Osteoblast (primary cell): ENCODE data around the gene VWCE. TPM values are rescaled to one million over a fixed set of nuclear protein-coding genes. Genes with fewer than 3 reads are reported as not detected.

Experiments used
- DNase-seq: peaks from one replicate; pipeline ENCODE4 v3.0.0; 2011; ENCODE audit warnings: low spot score, mixed read lengths; ENCODE audit not compliant: insufficient read length; ENCODE audit errors: missing footprints
- H2AFZ ChIP-seq: 2 replicates; pipeline ENCODE4 v1.6.0; 2011; ENCODE audit warnings: mild to moderate bottlenecking, low read length
- H3K27ac ChIP-seq: 2 replicates; pipeline ENCODE4 v1.5.1; 2011; ENCODE audit warnings: mild to moderate bottlenecking, low read depth, low read length, moderate library complexity
- H3K27me3 ChIP-seq: 2 replicates; pipeline ENCODE4 v1.6.0; 2012; ENCODE audit warnings: mild to moderate bottlenecking, control low read depth, inconsistent platforms, low read length, moderate library complexity; ENCODE audit not compliant: insufficient read depth
- H3K36me3 ChIP-seq: 2 replicates; pipeline ENCODE4 v1.5.1; 2011; ENCODE audit warnings: mild to moderate bottlenecking, low read length, control low read depth, moderate library complexity; ENCODE audit not compliant: insufficient read depth
- H3K4me1 ChIP-seq: 2 replicates; pipeline ENCODE4 v1.5.1; 2011; ENCODE audit warnings: mild to moderate bottlenecking, low read length, control low read depth, moderate library complexity; ENCODE audit not compliant: insufficient read depth
- H3K4me2 ChIP-seq: 2 replicates; pipeline ENCODE4 v1.6.0; 2011; ENCODE audit warnings: mild to moderate bottlenecking, low read length; ENCODE audit not compliant: insufficient read depth
- H3K4me3 ChIP-seq: fragments of 200-600 bp; sonication (generic); 3 replicates; pipeline ENCODE4 v1.5.1; 2012; ENCODE audit warnings: mild to moderate bottlenecking, low read length, inconsistent platforms; ENCODE audit not compliant: insufficient read depth
- H3K79me2 ChIP-seq: 2 replicates; pipeline ENCODE4 v1.6.0; 2012; ENCODE audit warnings: mild to moderate bottlenecking, low read length, control low read depth, inconsistent platforms; ENCODE audit not compliant: insufficient read depth
- H3K9me3 ChIP-seq: 2 replicates; pipeline ENCODE4 v1.5.1; 2011; ENCODE audit warnings: low read depth, low read length, control low read depth
- H4K20me1 ChIP-seq: 2 replicates; pipeline ENCODE4 v1.6.0; 2012; ENCODE audit warnings: mild to moderate bottlenecking, low read length, control low read depth; ENCODE audit not compliant: insufficient read depth
- CTCF ChIP-seq: IDR thresholded peaks from 2 replicates; pipeline ENCODE4 v1.5.1; 2011; ENCODE audit warnings: mild to moderate bottlenecking, low read depth, low read length, moderate library complexity; ENCODE audit errors: extremely low read depth
- total RNA-seq: library from RNA; depleted of rRNA; stranded (reverse); fragments of >200 nt; gene quantifications from 2 replicates; pipeline ENCODE4 v1.2.3, GENCODE V29; 2012

Gene VWCE
- total RNA-seq, 1 donor: 4.7 TPM

DNA sequence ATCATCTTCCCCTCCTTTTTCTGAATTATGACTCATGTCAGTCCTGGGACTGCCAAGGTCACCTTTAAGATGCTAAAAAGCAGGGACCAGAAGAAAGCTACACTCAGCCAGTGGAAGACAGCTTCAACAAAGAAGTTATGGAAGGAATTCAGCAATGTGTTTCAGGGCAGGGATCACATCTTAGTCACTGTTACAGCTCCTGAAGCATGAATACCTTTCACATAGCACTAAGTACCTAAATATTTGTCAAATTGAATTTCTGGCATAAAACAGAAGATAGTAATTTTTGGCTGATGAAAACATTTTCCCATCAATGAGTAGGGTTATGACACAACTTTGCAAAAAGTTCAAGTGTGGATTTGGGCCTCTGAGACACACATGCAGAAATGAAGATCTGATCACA is 32.6 kb upstream of the VWCE start:
- Histone ChIP-seq H3K4me3 (no peak overlapping the region), H3K27me3 (no peaks in the 10 kb centered on the region), H3K9me3 (no peaks in the 10 kb centered on the region), H3K36me3 (peaks cover 68% of the 10 kb centered on the region), H3K4me2 (peak overlapping the region; percentile 19), H2AFZ (no peak overlapping the region), H3K4me1 (peaks cover 23% of the 10 kb centered on the region), H3K27ac (peak overlapping the region; percentile 49), H4K20me1 (peaks cover 46% of the 10 kb centered on the region), H3K79me2 (peaks cover 84% of the 10 kb centered on the region)
- DNase-seq: peak; percentile 71
- TF ChIP-seq CTCF: no peak

- H3K4me3 ChIP-seq: no peak overlapping the region
- peaks cover 65% of the 10 kb centered on the region for H3K79me2 ChIP-seq
- peak; percentile 15 for DNase-seq
- no peak overlapping the region for H3K27ac ChIP-seq
- H3K4me1 ChIP-seq: peaks cover 11% of the 10 kb centered on the region
- H3K36me3 ChIP-seq: peaks cover 87% of the 10 kb centered on the region
- no peak overlapping the region for H2AFZ ChIP-seq
- no peak for TF ChIP-seq CTCF
- H3K27me3 ChIP-seq: no peaks in the 10 kb centered on the region
- H3K9me3 ChIP-seq: no peaks in the 10 kb centered on the region
- H4K20me1 ChIP-seq: peaks cover 41% of the 10 kb centered on the region
- H3K4me2 ChIP-seq: no peak overlapping the region
Measured at GRCh38 chr11:61325649-61326414, 30.7 kb upstream of the VWCE start.

- TF ChIP-seq CTCF: no peak
- no peak overlapping the region for H2AFZ ChIP-seq
- no peak overlapping the region for H3K4me3 ChIP-seq
- no peak for DNase-seq
- H3K4me2 ChIP-seq: no peak overlapping the region
- peaks cover 91% of the 10 kb centered on the region for H3K36me3 ChIP-seq
- no peaks in the 10 kb centered on the region for H3K9me3 ChIP-seq
- no peak overlapping the region for H3K27ac ChIP-seq
- peaks cover 3% of the 10 kb centered on the region for H3K4me1 ChIP-seq
- H3K79me2 ChIP-seq: peaks cover 3% of the 10 kb centered on the region
- H4K20me1 ChIP-seq: peaks cover 18% of the 10 kb centered on the region
- no peaks in the 10 kb centered on the region for H3K27me3 ChIP-seq
Measured at GRCh38 chr11:61315260-61315659, 20.1 kb upstream of the VWCE start.

DNA sequence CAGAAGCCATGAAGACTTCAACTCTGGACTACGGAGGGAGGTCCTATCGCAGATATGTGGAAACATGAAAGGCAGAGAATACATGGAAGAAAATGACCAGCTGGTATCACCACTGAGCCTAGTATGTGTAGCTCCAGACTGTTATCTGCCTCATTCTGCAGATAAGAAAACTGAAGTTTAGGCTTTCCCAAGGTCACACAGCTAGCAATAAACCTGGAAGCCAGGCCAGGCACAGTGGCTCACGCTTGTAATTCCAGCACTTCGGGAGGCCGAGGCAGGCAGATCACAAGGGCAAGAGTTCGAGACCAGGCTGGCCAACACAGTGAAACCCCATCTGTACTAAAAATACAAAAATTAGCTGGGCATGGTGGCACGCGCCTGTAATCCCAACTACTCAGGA is 15.6 kb upstream of the VWCE start:
- no peak for TF ChIP-seq CTCF
- peaks cover 50% of the 10 kb centered on the region for H4K20me1 ChIP-seq
- H3K27ac ChIP-seq: no peak overlapping the region
- H3K79me2 ChIP-seq: peaks cover 3% of the 10 kb centered on the region
- no peaks in the 10 kb centered on the region for H3K9me3 ChIP-seq
- H2AFZ ChIP-seq: no peak overlapping the region
- no peak overlapping the region for H3K4me3 ChIP-seq
- no peaks in the 10 kb centered on the region for H3K27me3 ChIP-seq
- peaks cover 98% of the 10 kb centered on the region for H3K36me3 ChIP-seq
- peaks cover 3% of the 10 kb centered on the region for H3K4me1 ChIP-seq
- no peak for DNase-seq
- no peak overlapping the region for H3K4me2 ChIP-seq
